Osteocyte (in vitro differentiated cells): ENCODE measurements around the gene SHISA8. TPM values are rescaled to one million over a fixed set of nuclear protein-coding genes. Genes with fewer than 3 reads are reported as not detected.

Source experiments
- DNase-seq: peaks from one replicate; pipeline ENCODE4 v3.0.0; 2021; ENCODE audit warnings: mixed read lengths; ENCODE audit not compliant: unreplicated experiment; ENCODE audit errors: extremely low spot score
- H3K27ac Mint-ChIP-seq: one replicate; pipeline ENCODE4 v1.8.0; 2021; ENCODE audit warnings: mild to moderate bottlenecking, mixed read lengths; ENCODE audit not compliant: unreplicated experiment
- H3K27me3 Mint-ChIP-seq: one replicate; pipeline ENCODE4 v1.8.0; 2021; ENCODE audit warnings: mixed read lengths; ENCODE audit not compliant: unreplicated experiment
- H3K36me3 Mint-ChIP-seq: one replicate; pipeline ENCODE4 v1.8.0; 2021; ENCODE audit warnings: mixed read lengths; ENCODE audit not compliant: unreplicated experiment
- H3K4me1 Mint-ChIP-seq: one replicate; pipeline ENCODE4 v1.8.0; 2021; ENCODE audit warnings: mixed read lengths; ENCODE audit not compliant: unreplicated experiment
- H3K4me3 Mint-ChIP-seq: one replicate; pipeline ENCODE4 v1.8.0; 2021; ENCODE audit warnings: mild to moderate bottlenecking, moderate library complexity, mixed read lengths; ENCODE audit not compliant: unreplicated experiment
- H3K9me3 Mint-ChIP-seq: one replicate; pipeline ENCODE4 v1.8.0; 2021; ENCODE audit warnings: mixed read lengths; ENCODE audit not compliant: unreplicated experiment
- total RNA-seq: library from RNA; stranded (reverse); gene quantifications from 2 replicates; pipeline ENCODE4 v1.2.1, GENCODE V29; 2021
- TF ChIP-seq, protein P1 (sequence below): fragments of 200-600 bp; sonication (generic); IDR thresholded peaks from 2 replicates; pipeline ENCODE4 v1.5.0; 2021; ENCODE audit warnings: antibody characterized with exemption, mild to moderate bottlenecking, moderate library complexity

SHISA8 gene
- total RNA-seq, 1 donor from 2014 or later = not detected

DNA sequence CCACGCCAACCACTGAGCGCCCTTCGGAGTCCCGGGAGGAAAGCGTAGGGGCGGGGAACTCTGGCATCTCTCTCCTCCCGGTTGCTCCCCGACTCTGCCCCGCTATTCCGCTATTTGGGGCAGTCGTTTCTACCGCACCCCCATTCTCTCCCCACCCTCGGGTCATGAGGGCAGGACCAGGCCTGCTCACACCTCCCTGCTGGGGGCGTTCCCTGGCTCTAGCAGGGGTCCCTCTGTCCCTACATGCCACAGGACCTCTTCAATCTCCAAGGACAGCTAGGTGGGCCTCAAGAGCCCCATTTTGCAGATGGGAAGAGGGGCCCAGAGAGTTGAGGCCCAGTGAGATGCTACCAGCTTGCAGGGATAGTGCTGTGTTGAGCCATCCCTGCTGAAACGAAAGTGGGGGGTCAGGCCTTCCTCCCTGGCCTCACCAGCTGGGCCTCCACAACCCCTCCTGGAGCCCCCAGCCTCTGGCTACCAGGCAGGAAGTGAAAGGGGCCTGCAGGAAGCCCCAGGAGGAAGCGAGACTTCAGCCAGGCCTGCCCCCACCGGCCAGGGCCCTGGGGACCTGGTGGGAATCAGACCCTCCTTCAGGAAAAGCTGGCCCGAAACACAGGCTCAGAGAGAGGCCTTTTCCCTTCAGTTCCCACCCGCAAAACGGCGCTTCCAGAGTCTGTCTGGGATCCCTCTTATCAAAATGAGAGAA is 5.5 kb upstream of the SHISA8 start:
- H3K9me3 Mint-ChIP-seq = no peaks in the 10 kb centered on the region
- H3K4me1 Mint-ChIP-seq = peaks cover 23% of the 10 kb centered on the region
- H3K36me3 Mint-ChIP-seq = no peaks in the 10 kb centered on the region
- no peak for DNase-seq
- TF ChIP-seq, protein P1, sequence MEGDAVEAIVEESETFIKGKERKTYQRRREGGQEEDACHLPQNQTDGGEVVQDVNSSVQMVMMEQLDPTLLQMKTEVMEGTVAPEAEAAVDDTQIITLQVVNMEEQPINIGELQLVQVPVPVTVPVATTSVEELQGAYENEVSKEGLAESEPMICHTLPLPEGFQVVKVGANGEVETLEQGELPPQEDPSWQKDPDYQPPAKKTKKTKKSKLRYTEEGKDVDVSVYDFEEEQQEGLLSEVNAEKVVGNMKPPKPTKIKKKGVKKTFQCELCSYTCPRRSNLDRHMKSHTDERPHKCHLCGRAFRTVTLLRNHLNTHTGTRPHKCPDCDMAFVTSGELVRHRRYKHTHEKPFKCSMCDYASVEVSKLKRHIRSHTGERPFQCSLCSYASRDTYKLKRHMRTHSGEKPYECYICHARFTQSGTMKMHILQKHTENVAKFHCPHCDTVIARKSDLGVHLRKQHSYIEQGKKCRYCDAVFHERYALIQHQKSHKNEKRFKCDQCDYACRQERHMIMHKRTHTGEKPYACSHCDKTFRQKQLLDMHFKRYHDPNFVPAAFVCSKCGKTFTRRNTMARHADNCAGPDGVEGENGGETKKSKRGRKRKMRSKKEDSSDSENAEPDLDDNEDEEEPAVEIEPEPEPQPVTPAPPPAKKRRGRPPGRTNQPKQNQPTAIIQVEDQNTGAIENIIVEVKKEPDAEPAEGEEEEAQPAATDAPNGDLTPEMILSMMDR = no peak
- no peak overlapping the region for H3K4me3 Mint-ChIP-seq
- no peak overlapping the region for H3K27ac Mint-ChIP-seq
- peaks cover 22% of the 10 kb centered on the region for H3K27me3 Mint-ChIP-seq

DNA sequence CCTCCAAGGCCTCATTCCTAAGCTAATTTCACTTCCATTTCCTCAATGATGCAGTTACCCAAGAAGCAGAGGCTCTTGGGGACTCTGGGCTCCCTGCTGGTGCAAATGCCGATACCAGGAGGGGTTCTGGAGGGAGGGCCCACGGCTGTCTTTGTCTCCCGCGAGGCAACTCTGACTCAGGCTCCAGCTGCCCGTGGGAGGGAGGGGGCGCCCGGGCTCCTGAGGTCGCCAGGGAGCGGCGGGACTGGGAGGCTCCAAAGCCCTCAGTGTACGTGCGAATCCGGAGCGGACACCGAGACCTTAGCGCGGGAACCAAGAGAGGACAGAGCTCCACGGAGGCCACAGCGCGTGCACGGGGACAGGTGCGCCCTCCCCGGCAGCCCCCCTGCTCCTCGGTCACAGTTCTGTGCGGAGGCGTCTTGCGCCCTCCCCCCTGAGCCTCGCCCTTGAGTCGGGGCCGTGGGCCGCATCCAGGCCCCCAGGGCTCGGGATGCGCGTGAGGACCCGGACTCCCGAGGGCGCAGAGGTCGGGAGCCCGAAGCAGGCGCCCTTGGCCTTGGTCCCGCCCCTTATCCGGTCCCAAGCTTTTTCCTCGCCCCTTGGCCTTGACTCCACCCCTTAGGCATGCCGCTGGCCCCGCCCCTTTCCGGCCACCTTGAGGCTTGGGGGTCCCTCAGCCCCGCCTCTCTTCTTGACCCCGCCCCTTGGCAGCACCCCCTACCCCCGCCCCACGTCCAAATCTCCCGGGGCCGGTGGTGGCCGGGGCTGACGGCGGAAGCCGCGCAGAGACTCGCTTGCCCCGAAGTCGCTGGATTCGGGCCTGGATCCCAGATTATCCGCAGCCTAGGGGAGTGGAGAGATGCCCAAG is 4.7 kb upstream of the SHISA8 start:
- Mint-ChIP-seq H3K9me3 (no peaks in the 10 kb centered on the region), H3K36me3 (no peaks in the 10 kb centered on the region), H3K4me3 (peak overlapping the region; percentile 26), H3K4me1 (peaks cover 23% of the 10 kb centered on the region), H3K27ac (no peak overlapping the region), H3K27me3 (peaks cover 19% of the 10 kb centered on the region)
- DNase-seq = no peak
- TF ChIP-seq, protein P1 = no peak

DNA sequence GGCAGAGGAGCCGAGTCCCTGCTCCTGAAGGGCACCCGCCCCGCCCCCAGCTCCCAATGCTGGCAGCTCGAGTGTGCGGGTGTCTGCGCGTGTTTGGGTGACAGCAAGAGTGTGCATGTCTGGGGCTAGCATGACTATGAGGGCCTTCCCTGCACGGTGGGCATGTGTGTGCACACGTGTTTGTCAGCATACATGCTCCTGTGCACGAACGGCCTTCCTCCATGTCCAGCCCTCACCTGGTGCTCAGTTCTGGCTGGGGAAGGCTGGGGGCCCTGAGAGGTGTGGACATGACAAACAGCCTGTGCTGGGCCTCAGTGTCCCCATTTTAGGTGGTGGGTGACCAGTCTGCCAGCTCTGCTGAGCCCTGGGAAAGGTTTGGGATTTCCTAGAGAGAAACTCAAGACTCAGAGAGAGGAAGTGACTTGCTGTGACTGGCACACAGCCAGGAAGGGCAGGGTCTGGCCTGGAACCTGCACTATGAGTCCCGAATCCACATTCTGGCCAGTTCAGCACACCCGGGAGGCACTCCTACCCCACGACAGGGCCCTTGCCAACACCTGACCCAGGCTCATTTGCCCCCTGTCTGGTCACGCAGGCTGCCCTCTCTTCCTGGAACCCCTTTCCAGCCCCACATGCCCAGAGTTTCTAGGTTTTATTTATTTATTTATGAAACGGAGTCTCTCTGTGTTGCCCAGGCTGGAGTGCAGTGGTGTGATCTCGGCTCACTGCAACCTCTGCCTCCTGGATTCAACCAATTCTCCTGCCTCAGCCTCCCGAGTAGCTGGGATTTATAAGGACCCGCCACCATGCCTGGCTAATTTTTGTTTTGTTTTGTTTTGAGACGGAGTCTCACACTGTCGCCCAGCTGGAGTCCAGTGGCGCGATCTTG is 3.3 kb upstream of the SHISA8 start:
- H3K27me3 Mint-ChIP-seq = peaks cover 22% of the 10 kb centered on the region
- peaks cover 24% of the 10 kb centered on the region for H3K4me1 Mint-ChIP-seq
- H3K36me3 Mint-ChIP-seq = no peaks in the 10 kb centered on the region
- DNase-seq = peak; percentile 89
- H3K4me3 Mint-ChIP-seq = peak overlapping the region; percentile 14
- peak overlapping the region; percentile 34 for H3K27ac Mint-ChIP-seq
- H3K9me3 Mint-ChIP-seq = no peaks in the 10 kb centered on the region
- TF ChIP-seq, protein P1 = no peak

GRCh38 chr22:41917375-41917902 is 2.6 kb upstream of the SHISA8 start:
- TF ChIP-seq, protein P1 = no peak
- Mint-ChIP-seq H3K27me3 (peaks cover 29% of the 10 kb centered on the region), H3K4me1 (peaks cover 24% of the 10 kb centered on the region), H3K27ac (no peak overlapping the region), H3K9me3 (no peaks in the 10 kb centered on the region), H3K36me3 (peaks cover 3% of the 10 kb centered on the region), H3K4me3 (no peak overlapping the region)
- no peak for DNase-seq
